Immature natural killer cell (primary cell): ENCODE results near the gene TBC1D14. TPM values are rescaled to one million over a fixed set of nuclear protein-coding genes. Genes with fewer than 3 reads are reported as not detected.
A peak's percentile ranks its signal among the peaks of the same experiment; 100 is the strongest.

ENCODE experiments used
- DNase-seq, 3 donors: peaks; one replicate each; pipeline ENCODE4 v3.0.0; 2022; ENCODE audit warnings: mixed read lengths in 1 of 3
- H3K27ac Mint-ChIP-seq, 6 donors: one replicate each; pipeline ENCODE4 v1.8.0; 2020; ENCODE audit warnings: mixed read lengths in 6 of 6, mild to moderate bottlenecking in 5 of 6, inconsistent platforms in 4 of 6, moderate library complexity in 3 of 6
- H3K27me3 Mint-ChIP-seq, 3 donors: one replicate each; pipeline ENCODE4 v1.8.0; 2020 to 2021; ENCODE audit warnings: low read depth in 3 of 3, mild to moderate bottlenecking in 3 of 3, mixed read lengths in 3 of 3, moderate library complexity in 3 of 3, inconsistent platforms in 1 of 3
- H3K36me3 Mint-ChIP-seq, 3 donors: one replicate each; pipeline ENCODE4 v1.8.0; 2020; ENCODE audit warnings: mixed read lengths in 3 of 3, inconsistent platforms in 2 of 3, mild to moderate bottlenecking in 2 of 3
- H3K4me1 Mint-ChIP-seq, 2 donors: one replicate each; pipeline ENCODE4 v1.8.0; 2020; ENCODE audit warnings: inconsistent platforms in 2 of 2, mild to moderate bottlenecking in 2 of 2, mixed read lengths in 2 of 2, moderate library complexity in 1 of 2
- H3K4me3 Mint-ChIP-seq, 5 donors: one replicate each; pipeline ENCODE4 v1.8.0; 2020; ENCODE audit warnings: mild to moderate bottlenecking in 5 of 5, mixed read lengths in 5 of 5, inconsistent platforms in 3 of 5, moderate library complexity in 3 of 5
- H3K9me3 Mint-ChIP-seq, 6 donors: one replicate each; pipeline ENCODE4 v1.8.0; 2020; ENCODE audit warnings: mild to moderate bottlenecking in 6 of 6, mixed read lengths in 6 of 6, inconsistent platforms in 4 of 6, moderate library complexity in 3 of 6
- polyA plus RNA-seq, 3 donors: library from polyadenylated mRNA; unstranded; fragments of 300-500 nt; fragmentation: Illumina TruSeq; gene quantifications; one replicate each; pipeline ENCODE4 v1.2.3, GENCODE V29; 2021

Gene TBC1D14
- polyA plus RNA-seq, 3 donors from 2014 or later, result 25.6 to 39.8 (median 26.6) TPM

GRCh38 chr4:7032596-7032995 is 123.0 kb downstream of the TBC1D14 start:
- Mint-ChIP-seq H3K27ac (no peak overlapping the region), H3K4me3 (no peak overlapping the region), H3K27me3 (peaks cover 2 to 9% (median 4%) of the 10 kb centered on the region in 3 donors), H3K9me3 (no peaks in the 10 kb centered on the region), H3K36me3 (peaks cover 7 to 20% (median 15%) of the 10 kb centered on the region in 3 donors), H3K4me1 (no peaks in the 10 kb centered on the region)
- DNase-seq, result no peak

- H3K27ac Mint-ChIP-seq, result no peak overlapping the region
- H3K4me3 Mint-ChIP-seq, result no peak overlapping the region
- no peaks in the 10 kb centered on the region for H3K9me3 Mint-ChIP-seq
- peaks cover 7 to 17% (median 10%) of the 10 kb centered on the region in 3 donors for H3K36me3 Mint-ChIP-seq
- DNase-seq, result no peak
- no peaks in the 10 kb centered on the region for H3K4me1 Mint-ChIP-seq
- H3K27me3 Mint-ChIP-seq, result peaks cover 0 to 6% (median 2%) of the 10 kb centered on the region in 3 donors
These were observed 124.8 kb downstream of the TBC1D14 start for GRCh38 chr4:7034262-7035081.

DNA sequence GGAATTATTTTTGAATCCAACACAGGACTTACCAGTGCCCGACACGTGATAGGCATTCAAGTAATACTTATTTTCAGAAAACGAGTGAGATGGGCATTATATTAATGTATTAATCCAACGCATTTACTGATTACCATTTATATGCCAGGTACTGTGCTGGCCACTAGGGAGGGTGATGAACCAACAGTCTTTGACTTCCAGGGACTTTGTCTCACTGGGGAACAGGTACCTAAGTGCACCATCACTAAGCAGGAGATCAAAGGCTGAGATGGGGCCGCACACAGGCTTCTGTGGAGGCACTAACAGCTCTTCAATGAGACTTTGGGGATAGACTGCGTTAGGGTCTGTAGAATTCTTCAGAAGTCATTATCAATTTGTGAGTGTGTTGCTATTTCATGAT is 127.8 kb downstream of the TBC1D14 start:
- peaks cover 6 to 8% of the 10 kb centered on the region in 2 donors for H3K4me1 Mint-ChIP-seq
- H3K4me3 Mint-ChIP-seq, result no peak overlapping the region
- H3K9me3 Mint-ChIP-seq, result no peaks in the 10 kb centered on the region
- H3K27me3 Mint-ChIP-seq, result peaks cover 0 to 8% (median 2%) of the 10 kb centered on the region in 3 donors
- no peak for DNase-seq
- H3K27ac Mint-ChIP-seq, result no peak overlapping the region
- peaks cover 0 to 1% (median 0%) of the 10 kb centered on the region in 3 donors for H3K36me3 Mint-ChIP-seq

DNA sequence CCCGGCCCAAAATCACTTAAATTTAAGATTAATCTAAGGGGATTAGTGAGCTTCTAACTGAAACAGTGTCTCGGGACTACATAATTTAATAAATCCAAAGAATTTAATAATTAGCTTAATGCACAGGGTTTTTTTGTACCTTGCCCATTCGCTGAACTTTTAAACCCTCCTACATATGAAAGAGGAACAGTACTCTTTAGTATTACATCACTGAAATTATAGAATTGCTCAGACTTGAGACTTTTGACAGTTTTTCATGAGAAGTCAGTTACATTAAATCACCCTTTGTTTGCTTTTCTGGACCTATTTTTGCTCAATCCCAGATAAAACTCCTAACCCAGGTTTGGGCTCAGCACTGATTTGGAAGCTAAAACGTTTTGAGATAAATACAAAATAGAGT is 131.1 kb downstream of the TBC1D14 start:
- H3K27ac Mint-ChIP-seq, result no peak overlapping the region
- no peaks in the 10 kb centered on the region for H3K36me3 Mint-ChIP-seq
- no peaks in the 10 kb centered on the region for H3K9me3 Mint-ChIP-seq
- H3K4me3 Mint-ChIP-seq, result peak overlapping the region; percentile 17 to 82 (median 42)
- H3K4me1 Mint-ChIP-seq, result peaks cover 25 to 29% of the 10 kb centered on the region in 2 donors
- no peak for DNase-seq
- H3K27me3 Mint-ChIP-seq, result peaks cover 14 to 22% (median 19%) of the 10 kb centered on the region in 3 donors

GRCh38 chr4:7041246-7041645 is 131.6 kb downstream of the TBC1D14 start:
- no peaks in the 10 kb centered on the region for H3K36me3 Mint-ChIP-seq
- peak overlapping the region in 2 of 6 donors; percentile 12 to 28 for H3K27ac Mint-ChIP-seq
- no peak for DNase-seq
- peak overlapping the region; percentile 4 to 82 (median 50) for H3K4me3 Mint-ChIP-seq
- H3K27me3 Mint-ChIP-seq, result peaks cover 14 to 22% (median 19%) of the 10 kb centered on the region in 3 donors
- no peaks in the 10 kb centered on the region for H3K9me3 Mint-ChIP-seq
- H3K4me1 Mint-ChIP-seq, result peaks cover 30 to 34% of the 10 kb centered on the region in 2 donors

GRCh38 chr4:7041801-7042502 is 132.3 kb downstream of the TBC1D14 start:
- Mint-ChIP-seq H3K4me1 (peaks cover 37 to 41% of the 10 kb centered on the region in 2 donors), H3K36me3 (no peaks in the 10 kb centered on the region), H3K4me3 (peak overlapping the region; percentile 74 to 82 (median 81)), H3K27ac (peak overlapping the region in 3 of 6 donors; percentile 12 to 69 (median 45)), H3K27me3 (peaks cover 16 to 24% (median 19%) of the 10 kb centered on the region in 3 donors), H3K9me3 (no peaks in the 10 kb centered on the region)
- DNase-seq, result peak in 1 of 3 donors; percentile 11

DNA sequence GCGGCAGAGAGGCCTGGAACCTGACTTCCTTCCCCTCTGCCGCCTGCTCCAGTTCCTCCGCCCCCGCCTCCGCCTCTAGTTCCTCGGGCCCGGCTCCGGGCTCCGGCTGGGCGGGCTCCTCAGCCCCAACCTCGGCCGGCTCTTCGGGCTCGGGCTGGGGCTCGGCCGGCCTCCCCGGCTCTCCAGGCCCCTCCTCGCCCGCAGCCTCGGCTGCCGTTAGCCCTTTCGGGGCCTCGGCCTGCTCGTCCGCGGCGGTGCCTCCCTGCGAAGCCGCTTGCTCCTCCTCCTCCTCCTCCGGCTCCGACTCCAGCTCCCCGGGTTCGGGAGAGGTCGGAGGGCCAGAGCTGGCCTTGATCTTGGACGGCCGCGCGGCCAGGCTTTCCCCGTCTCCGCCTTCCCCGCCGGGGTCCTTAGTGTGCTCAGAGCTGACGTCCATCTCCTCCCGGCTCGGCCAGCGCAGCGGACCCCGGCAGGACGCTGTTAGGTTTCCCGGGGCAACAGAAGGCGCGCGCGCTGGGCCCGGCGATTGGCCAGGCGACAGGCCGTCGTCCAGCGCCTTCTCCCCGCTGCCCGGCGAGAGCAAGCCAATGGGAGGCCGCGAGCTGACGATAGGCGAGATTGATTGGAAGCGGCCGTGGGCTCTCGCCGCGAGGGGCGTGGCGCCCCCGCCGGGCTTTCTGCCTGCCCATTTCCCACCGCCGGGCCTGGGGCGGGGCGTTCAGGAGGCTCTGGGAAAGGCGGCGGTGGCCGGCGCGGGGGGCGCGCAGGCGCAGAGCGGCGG is 133.1 kb downstream of the TBC1D14 start:
- Mint-ChIP-seq H3K4me3 (peak overlapping the region; percentile 89 to 94 (median 90)), H3K27me3 (peaks cover 16 to 24% (median 19%) of the 10 kb centered on the region in 3 donors), H3K9me3 (no peaks in the 10 kb centered on the region), H3K4me1 (peaks cover 44 to 48% of the 10 kb centered on the region in 2 donors), H3K27ac (peak overlapping the region; percentile 70 to 85 (median 78)), H3K36me3 (no peaks in the 10 kb centered on the region)
- DNase-seq, result peak in 2 of 3 donors; percentile 95

GRCh38 chr4:7043284-7044136 is 133.9 kb downstream of the TBC1D14 start, which contains the start of gene TADA2B:
Gene TADA2B (plus strand): TSS chr4:7043372. CDS start chr4:7043580, 208 bp downstream.
- peaks cover 46 to 52% of the 10 kb centered on the region in 2 donors for H3K4me1 Mint-ChIP-seq
- peaks cover 16 to 24% (median 19%) of the 10 kb centered on the region in 3 donors for H3K27me3 Mint-ChIP-seq
- peak within 1 kb of the TSS; percentile 89 to 94 (median 90) for H3K4me3 Mint-ChIP-seq
- peak within 1 kb of the TSS; percentile 70 to 89 (median 82) for H3K27ac Mint-ChIP-seq
- DNase-seq, result peak; percentile 61 to 96 (median 61)
- no peaks in the 10 kb centered on the region for H3K9me3 Mint-ChIP-seq
- H3K36me3 Mint-ChIP-seq, result no peaks in the 10 kb centered on the region

DNA sequence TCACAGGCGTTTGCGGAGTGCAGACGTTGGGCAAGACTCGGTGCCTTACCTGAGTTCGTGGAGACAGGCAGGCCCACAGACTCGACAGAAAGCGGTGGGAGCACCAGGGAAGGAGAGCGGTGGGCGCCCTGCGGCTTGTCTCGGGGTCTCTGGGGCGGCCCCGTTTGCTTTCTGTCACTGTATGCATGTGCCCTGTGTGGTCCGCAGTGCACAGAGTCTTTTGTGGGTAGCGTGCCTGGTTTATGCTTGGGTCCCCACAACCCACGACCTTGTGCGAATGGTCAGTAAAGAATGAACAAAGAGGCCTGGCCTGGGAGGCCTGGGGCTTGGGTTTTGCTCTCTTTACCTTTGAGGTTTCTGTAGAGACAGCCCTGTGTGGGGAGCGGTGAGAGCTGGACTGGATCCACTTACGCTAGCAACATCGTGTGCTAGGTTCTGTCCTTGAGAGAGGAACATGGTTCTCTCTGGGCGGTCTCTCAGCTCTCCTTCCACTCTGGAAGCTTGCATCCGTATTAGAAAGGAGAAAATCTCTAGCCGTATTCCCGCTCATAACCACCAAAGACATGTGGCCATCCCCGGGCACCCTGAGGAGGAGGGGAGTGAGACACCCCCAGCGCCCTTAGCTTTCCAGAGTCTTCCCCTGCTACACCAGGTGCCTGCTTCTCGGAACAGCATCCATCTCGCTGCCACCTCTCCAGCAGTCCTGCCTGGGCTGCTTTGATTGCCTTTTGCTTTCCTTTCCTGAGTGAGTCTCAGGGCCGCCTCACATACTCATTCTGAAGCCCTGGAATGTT is 134.7 kb downstream of the TBC1D14 start:
- H3K4me3 Mint-ChIP-seq, result peak overlapping the region; percentile 82 to 90 (median 89)
- DNase-seq, result no peak
- no peaks in the 10 kb centered on the region for H3K36me3 Mint-ChIP-seq
- peaks cover 16 to 24% (median 19%) of the 10 kb centered on the region in 3 donors for H3K27me3 Mint-ChIP-seq
- H3K9me3 Mint-ChIP-seq, result no peaks in the 10 kb centered on the region
- peaks cover 50 to 57% of the 10 kb centered on the region in 2 donors for H3K4me1 Mint-ChIP-seq
- peak overlapping the region; percentile 8 to 89 (median 78) for H3K27ac Mint-ChIP-seq

GRCh38 chr4:7045553-7045952 is 135.9 kb downstream of the TBC1D14 start:
- peaks cover 16 to 24% (median 19%) of the 10 kb centered on the region in 3 donors for H3K27me3 Mint-ChIP-seq
- H3K4me1 Mint-ChIP-seq, result peaks cover 55 to 57% of the 10 kb centered on the region in 2 donors
- peak overlapping the region in 2 of 6 donors; percentile 29 to 49 for H3K27ac Mint-ChIP-seq
- peak overlapping the region; percentile 82 to 90 (median 89) for H3K4me3 Mint-ChIP-seq
- H3K36me3 Mint-ChIP-seq, result no peaks in the 10 kb centered on the region
- H3K9me3 Mint-ChIP-seq, result no peaks in the 10 kb centered on the region
- no peak for DNase-seq

DNA sequence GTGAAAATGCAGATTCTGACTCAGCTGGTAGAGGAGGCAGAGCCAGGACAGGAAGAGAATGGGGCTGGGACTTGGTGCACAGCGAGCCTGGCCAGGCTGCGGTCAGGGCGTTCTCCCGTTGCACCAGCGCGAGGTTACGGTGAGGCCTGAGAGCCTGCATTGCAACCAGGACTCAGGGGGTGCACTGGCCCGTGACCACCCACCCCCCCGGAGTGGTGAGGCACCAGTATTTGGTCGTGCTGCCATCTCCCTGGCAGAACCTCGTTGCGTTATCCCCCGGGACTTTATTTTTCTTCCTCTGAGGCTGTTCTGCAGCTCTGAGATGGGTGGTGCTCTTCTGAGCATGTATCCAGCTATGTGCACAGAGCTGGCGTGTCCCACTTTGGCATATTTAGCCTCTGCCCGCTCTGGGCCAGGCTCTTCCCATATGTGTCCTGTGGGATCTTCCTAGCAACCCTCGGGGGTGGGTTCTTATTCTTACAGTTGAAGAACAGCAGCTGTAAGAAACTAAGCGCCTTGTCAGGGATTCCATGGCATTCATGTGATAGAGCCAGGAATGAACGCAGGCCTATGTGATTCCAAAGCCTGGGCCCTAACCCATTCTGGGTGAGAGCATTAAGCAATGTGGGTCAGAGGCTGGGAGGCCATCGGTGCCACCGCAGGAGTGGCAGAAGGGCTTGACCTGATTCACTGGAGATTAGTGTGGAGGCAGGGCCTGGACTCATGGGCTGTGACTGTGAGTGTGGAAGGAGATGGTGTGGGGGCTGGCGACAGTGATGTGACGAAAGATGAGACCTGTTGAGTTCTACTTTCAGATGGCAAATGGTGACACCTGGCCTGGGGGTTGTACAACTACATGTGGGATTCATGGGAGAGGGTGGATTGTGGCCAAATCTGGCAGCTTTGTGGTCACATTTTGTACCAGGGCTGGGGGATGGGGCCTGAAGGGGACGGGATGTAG is 136.6 kb downstream of the TBC1D14 start:
- no peak for DNase-seq
- no peaks in the 10 kb centered on the region for H3K36me3 Mint-ChIP-seq
- H3K27ac Mint-ChIP-seq, result peak overlapping the region in 1 of 6 donors; percentile 1
- H3K4me1 Mint-ChIP-seq, result peaks cover 55 to 57% of the 10 kb centered on the region in 2 donors
- H3K27me3 Mint-ChIP-seq, result peaks cover 16 to 24% (median 19%) of the 10 kb centered on the region in 3 donors
- peak overlapping the region in 4 of 5 donors; percentile 44 to 90 (median 88) for H3K4me3 Mint-ChIP-seq
- H3K9me3 Mint-ChIP-seq, result no peaks in the 10 kb centered on the region
